Activated naive CD8-positive, alpha-beta T cell treated with anti-CD3 and anti-CD28 coated beads for 36 hours (primary cell): ENCODE data around the gene LCE3E. TPM values are rescaled to one million over a fixed set of nuclear protein-coding genes. Genes with fewer than 3 reads are reported as not detected.
"Not testable (repeated sequence)": the region's sequence is repeated elsewhere in the genome, so short reads cannot be mapped to it uniquely, and the experiment has no call there.

ENCODE experiments used
- DNase-seq: peaks from one replicate; pipeline ENCODE4 v3.0.0; 2021
- H3K27ac Mint-ChIP-seq: one replicate; pipeline ENCODE4 v1.8.0; 2022; ENCODE audit warnings: mild to moderate bottlenecking, moderate library complexity, mixed read lengths
- H3K27me3 Mint-ChIP-seq: one replicate; pipeline ENCODE4 v1.8.0; 2022; ENCODE audit warnings: mild to moderate bottlenecking, mixed read lengths
- H3K36me3 Mint-ChIP-seq: one replicate; pipeline ENCODE4 v1.8.0; 2021; ENCODE audit warnings: mild to moderate bottlenecking, mixed read lengths
- H3K4me1 Mint-ChIP-seq: one replicate; pipeline ENCODE4 v1.8.0; 2021; ENCODE audit warnings: mixed read lengths
- H3K4me3 Mint-ChIP-seq: one replicate; pipeline ENCODE4 v1.8.0; 2022; ENCODE audit warnings: mild to moderate bottlenecking, moderate library complexity, mixed read lengths
- H3K9me3 Mint-ChIP-seq: one replicate; pipeline ENCODE4 v1.8.0; 2022; ENCODE audit warnings: mixed read lengths
- total RNA-seq, 2 experiments: library from RNA; stranded (reverse); gene quantifications; one replicate each; pipeline ENCODE4 v1.2.3, GENCODE V29; 2021

LCE3E gene
- not detected for total RNA-seq

- no peaks in the 10 kb centered on the region for H3K36me3 Mint-ChIP-seq
- H3K4me1 Mint-ChIP-seq: no peaks in the 10 kb centered on the region
- no peak for DNase-seq
- H3K27me3 Mint-ChIP-seq: peaks cover 11% of the 10 kb centered on the region
- peaks cover 8% of the 10 kb centered on the region for H3K9me3 Mint-ChIP-seq
- no peak within 1 kb of the TSS for H3K27ac Mint-ChIP-seq
- H3K4me3 Mint-ChIP-seq: no peak within 1 kb of the TSS
Observed at GRCh38 chr1:152566681-152567080, at the start of gene LCE3E. Gene LCE3E (minus strand): TSS chr1:152566780. CDS start chr1:152566208, 572 bp downstream.

GRCh38 chr1:152613511-152613910 is 46.9 kb upstream of the LCE3E start, which contains the start of gene LCE3B:
Gene LCE3B (plus strand): TSS chr1:152613811. CDS start chr1:152613811, 0 bp downstream.
- H3K27ac Mint-ChIP-seq: no peak within 1 kb of the TSS
- no peak within 1 kb of the TSS for H3K4me3 Mint-ChIP-seq
- peaks cover 16% of the 10 kb centered on the region for H3K27me3 Mint-ChIP-seq
- peaks cover 2% of the 10 kb centered on the region for H3K9me3 Mint-ChIP-seq
- H3K4me1 Mint-ChIP-seq: no peaks in the 10 kb centered on the region
- no peak for DNase-seq
- H3K36me3 Mint-ChIP-seq: no peaks in the 10 kb centered on the region

GRCh38 chr1:152599934-152600333 is 33.4 kb upstream of the LCE3E start, which contains the start of gene LCE3C:
Gene LCE3C (plus strand): TSS chr1:152600234. CDS start chr1:152600732, 498 bp downstream.
- Mint-ChIP-seq H3K9me3 (peaks cover 2% of the 10 kb centered on the region), H3K4me1 (no peaks in the 10 kb centered on the region), H3K27me3 (peaks cover 9% of the 10 kb centered on the region), H3K4me3 (no peak within 1 kb of the TSS), H3K27ac (no peak within 1 kb of the TSS), H3K36me3 (no peaks in the 10 kb centered on the region)
- DNase-seq: no peak

- H3K4me1 Mint-ChIP-seq: no peaks in the 10 kb centered on the region
- H3K4me3 Mint-ChIP-seq: no peak overlapping the region
- H3K9me3 Mint-ChIP-seq: peaks cover 3% of the 10 kb centered on the region
- H3K27me3 Mint-ChIP-seq: peaks cover 4% of the 10 kb centered on the region
- no peak overlapping the region for H3K27ac Mint-ChIP-seq
- DNase-seq: no peak
- no peaks in the 10 kb centered on the region for H3K36me3 Mint-ChIP-seq
Observed at GRCh38 chr1:152596986-152597385, 30.4 kb upstream of the LCE3E start.

- H3K9me3 Mint-ChIP-seq: no peaks in the 10 kb centered on the region
- no peak overlapping the region for H3K4me3 Mint-ChIP-seq
- no peak overlapping the region for H3K27ac Mint-ChIP-seq
- H3K4me1 Mint-ChIP-seq: no peaks in the 10 kb centered on the region
- no peak for DNase-seq
- no peaks in the 10 kb centered on the region for H3K27me3 Mint-ChIP-seq
- H3K36me3 Mint-ChIP-seq: no peaks in the 10 kb centered on the region
Observed at GRCh38 chr1:152585586-152585985, 19.0 kb upstream of the LCE3E start.

GRCh38 chr1:152582647-152583046 is 16.1 kb upstream of the LCE3E start:
- Mint-ChIP-seq H3K27ac (no peak overlapping the region), H3K4me3 (no peak overlapping the region), H3K27me3 (peaks cover 12% of the 10 kb centered on the region), H3K4me1 (no peaks in the 10 kb centered on the region), H3K9me3 (no peaks in the 10 kb centered on the region), H3K36me3 (no peaks in the 10 kb centered on the region)
- DNase-seq: no peak

- Mint-ChIP-seq H3K9me3 (no peaks in the 10 kb centered on the region), H3K27ac (no peak within 1 kb of the TSS), H3K27me3 (peaks cover 15% of the 10 kb centered on the region), H3K4me1 (no peaks in the 10 kb centered on the region), H3K36me3 (no peaks in the 10 kb centered on the region), H3K4me3 (no peak within 1 kb of the TSS)
- DNase-seq: no peak
Observed at GRCh38 chr1:152580433-152580832, 13.9 kb upstream of the LCE3E start, which contains the start of gene LCE3D. Gene LCE3D (minus strand): TSS chr1:152580516. CDS start chr1:152579936, 580 bp downstream.

- H3K27ac Mint-ChIP-seq, H3K4me1 Mint-ChIP-seq, H3K9me3 Mint-ChIP-seq, DNase-seq, H3K36me3 Mint-ChIP-seq, H3K4me3 Mint-ChIP-seq: not testable (repeated sequence)
- H3K27me3 Mint-ChIP-seq: peaks cover 22% of the 10 kb centered on the region
Observed at GRCh38 chr1:152579526-152579925, 12.9 kb upstream of the LCE3E start.

- H3K9me3 Mint-ChIP-seq: no peaks in the 10 kb centered on the region
- H3K27ac Mint-ChIP-seq: no peak overlapping the region
- H3K4me1 Mint-ChIP-seq: no peaks in the 10 kb centered on the region
- H3K36me3 Mint-ChIP-seq: no peaks in the 10 kb centered on the region
- no peak overlapping the region for H3K4me3 Mint-ChIP-seq
- peaks cover 36% of the 10 kb centered on the region for H3K27me3 Mint-ChIP-seq
- no peak for DNase-seq
Observed at GRCh38 chr1:152577168-152577567, 10.6 kb upstream of the LCE3E start.

- H3K9me3 Mint-ChIP-seq: peaks cover 6% of the 10 kb centered on the region
- no peaks in the 10 kb centered on the region for H3K36me3 Mint-ChIP-seq
- peaks cover 5% of the 10 kb centered on the region for H3K27me3 Mint-ChIP-seq
- no peak overlapping the region for H3K27ac Mint-ChIP-seq
- no peak overlapping the region for H3K4me3 Mint-ChIP-seq
- no peak for DNase-seq
- no peaks in the 10 kb centered on the region for H3K4me1 Mint-ChIP-seq
Observed at GRCh38 chr1:152565535-152566215, 905 bp downstream of the LCE3E start.

- no peak for DNase-seq
- no peaks in the 10 kb centered on the region for H3K4me1 Mint-ChIP-seq
- H3K9me3 Mint-ChIP-seq: peaks cover 6% of the 10 kb centered on the region
- H3K36me3 Mint-ChIP-seq: no peaks in the 10 kb centered on the region
- H3K27me3 Mint-ChIP-seq: peaks cover 5% of the 10 kb centered on the region
- no peak overlapping the region for H3K4me3 Mint-ChIP-seq
- H3K27ac Mint-ChIP-seq: no peak overlapping the region
Observed at GRCh38 chr1:152565115-152565514, 1.5 kb downstream of the LCE3E start.

- H3K9me3 Mint-ChIP-seq, H3K36me3 Mint-ChIP-seq, H3K4me3 Mint-ChIP-seq, H3K27ac Mint-ChIP-seq, H3K4me1 Mint-ChIP-seq, DNase-seq: not testable (repeated sequence)
- H3K27me3 Mint-ChIP-seq: peaks cover 24% of the 10 kb centered on the region
Observed at GRCh38 chr1:152548358-152548757, 18.2 kb downstream of the LCE3E start.

- Mint-ChIP-seq H3K27me3 (peaks cover 15% of the 10 kb centered on the region), H3K36me3 (no peaks in the 10 kb centered on the region), H3K9me3 (peaks cover 2% of the 10 kb centered on the region)
Observed at GRCh38 chr1:152546704-152547103, 19.9 kb downstream of the LCE3E start.

GRCh38 chr1:152543820-152544219 is 22.8 kb downstream of the LCE3E start:
- Mint-ChIP-seq H3K4me1 (no peaks in the 10 kb centered on the region), H3K27me3 (peaks cover 18% of the 10 kb centered on the region), H3K27ac (no peak overlapping the region), H3K9me3 (peaks cover 2% of the 10 kb centered on the region), H3K4me3 (no peak overlapping the region), H3K36me3 (no peaks in the 10 kb centered on the region)
- no peak for DNase-seq

More at GRCh38 chr1:152546704-152547103, 19.9 kb downstream of the LCE3E start:
- H3K4me1 Mint-ChIP-seq: no peaks in the 10 kb centered on the region
- H3K4me3 Mint-ChIP-seq: no peak overlapping the region
- DNase-seq: no peak
- H3K27ac Mint-ChIP-seq: no peak overlapping the region

- peaks cover 23% of the 10 kb centered on the region for H3K27me3 Mint-ChIP-seq
Observed at GRCh38 chr1:152539901-152540300, 26.7 kb downstream of the LCE3E start.

GRCh38 chr1:152537496-152537895 is 29.1 kb downstream of the LCE3E start:
- Mint-ChIP-seq H3K27ac (no peak overlapping the region), H3K36me3 (no peaks in the 10 kb centered on the region), H3K27me3 (peaks cover 33% of the 10 kb centered on the region), H3K4me1 (no peaks in the 10 kb centered on the region), H3K4me3 (no peak overlapping the region), H3K9me3 (no peaks in the 10 kb centered on the region)
- DNase-seq: no peak

More at GRCh38 chr1:152539901-152540300, 26.7 kb downstream of the LCE3E start:
- DNase-seq: no peak
- no peak overlapping the region for H3K4me3 Mint-ChIP-seq
- no peaks in the 10 kb centered on the region for H3K9me3 Mint-ChIP-seq
- no peak overlapping the region for H3K27ac Mint-ChIP-seq
- H3K4me1 Mint-ChIP-seq: no peaks in the 10 kb centered on the region
- H3K36me3 Mint-ChIP-seq: no peaks in the 10 kb centered on the region
